BE2C (cell line): ENCODE measurements around the gene USP47.
A peak's percentile ranks its signal among the peaks of the same experiment; 100 is the strongest.

Experiments
- DNase-seq: peaks from one replicate; pipeline ENCODE4 v3.0.0-alpha.2; 2020
- H3K27me3 ChIP-seq: fragments of 250-450 bp; sonication (Bioruptor Pico); 2 replicates; pipeline ENCODE4 v1.5.1; 2020; ENCODE audit warnings: mild to moderate bottlenecking
- H3K36me3 ChIP-seq: fragments of 250-450 bp; sonication (Bioruptor Pico); 2 replicates; pipeline ENCODE4 v1.5.1; 2020; ENCODE audit warnings: mild to moderate bottlenecking
- H3K4me1 ChIP-seq: fragments of 250-450 bp; sonication (Bioruptor Pico); 2 replicates; pipeline ENCODE4 v1.5.1; 2020
- H3K4me3 ChIP-seq: 2 replicates; pipeline ENCODE4 v1.5.1; 2011; ENCODE audit warnings: low read depth, low read length
- H3K9me3 ChIP-seq: fragments of 250-450 bp; sonication (Bioruptor Pico); 2 replicates; pipeline ENCODE4 v1.5.1; 2020
- CTCF ChIP-seq: IDR thresholded peaks from 2 replicates; pipeline ENCODE4 v1.5.1; 2012; ENCODE audit warnings: mild to moderate bottlenecking, low read depth, low read length

The USP47 gene

GRCh38 chr11:11806586-11806985 is 35.2 kb upstream of the USP47 start:
- DNase-seq: no peak
- no peak for TF ChIP-seq CTCF
- Histone ChIP-seq H3K36me3 (no peaks in the 10 kb centered on the region), H3K4me3 (no peak overlapping the region), H3K27me3 (no peaks in the 10 kb centered on the region), H3K9me3 (no peaks in the 10 kb centered on the region), H3K4me1 (no peaks in the 10 kb centered on the region)

GRCh38 chr11:11807811-11808782 is 33.7 kb upstream of the USP47 start:
- TF ChIP-seq CTCF: no peak
- H3K27me3 ChIP-seq: no peaks in the 10 kb centered on the region
- no peak overlapping the region for H3K4me3 ChIP-seq
- no peaks in the 10 kb centered on the region for H3K36me3 ChIP-seq
- no peaks in the 10 kb centered on the region for H3K4me1 ChIP-seq
- DNase-seq: no peak
- H3K9me3 ChIP-seq: no peaks in the 10 kb centered on the region

- DNase-seq: no peak
- Histone ChIP-seq H3K9me3 (no peaks in the 10 kb centered on the region), H3K27me3 (no peaks in the 10 kb centered on the region), H3K4me3 (no peak overlapping the region), H3K36me3 (no peaks in the 10 kb centered on the region), H3K4me1 (no peaks in the 10 kb centered on the region)
- TF ChIP-seq CTCF: no peak
Observed at GRCh38 chr11:11808992-11809615, 32.7 kb upstream of the USP47 start.

- no peaks in the 10 kb centered on the region for H3K27me3 ChIP-seq
- no peak for TF ChIP-seq CTCF
- no peaks in the 10 kb centered on the region for H3K4me1 ChIP-seq
- no peak overlapping the region for H3K4me3 ChIP-seq
- no peaks in the 10 kb centered on the region for H3K36me3 ChIP-seq
- H3K9me3 ChIP-seq: no peaks in the 10 kb centered on the region
- DNase-seq: peak; percentile 15
Observed at GRCh38 chr11:11810764-11811726, 30.7 kb upstream of the USP47 start.

GRCh38 chr11:11813288-11813962 is 28.3 kb upstream of the USP47 start:
- Histone ChIP-seq H3K36me3 (no peaks in the 10 kb centered on the region), H3K27me3 (no peaks in the 10 kb centered on the region), H3K4me1 (no peaks in the 10 kb centered on the region), H3K9me3 (no peaks in the 10 kb centered on the region), H3K4me3 (no peak overlapping the region)
- no peak for TF ChIP-seq CTCF
- DNase-seq: no peak
